Fibroblast of the aortic adventitia (primary cell): Measurements from ENCODE around the gene LHX4. TPM values are rescaled to one million over a fixed set of nuclear protein-coding genes. Genes with fewer than 3 reads are reported as not detected.

ENCODE experiments used
- DNase-seq: peaks from one replicate; pipeline ENCODE4 v3.0.0-alpha.2; 2010; ENCODE audit warnings: low read depth
- H3K4me3 ChIP-seq: 2 replicates; pipeline ENCODE4 v1.5.1; 2011; ENCODE audit warnings: low read depth, mild to moderate bottlenecking, control low read depth, low read length, moderate library complexity
- total RNA-seq: library from RNA; depleted of rRNA; stranded (reverse); fragments of >200 nt; gene quantifications from 2 replicates; pipeline ENCODE4 v1.2.3, GENCODE V29; 2012; ENCODE audit warnings: low replicate concordance
- TF ChIP-seq, protein P1 (sequence below): IDR thresholded peaks from 2 replicates; pipeline ENCODE4 v1.5.1; 2011; ENCODE audit warnings: mild to moderate bottlenecking, low read length, control low read depth, inconsistent platforms; ENCODE audit not compliant: insufficient read depth

The LHX4 gene
- total RNA-seq, 1 donor, result under 0.01 TPM

DNA sequence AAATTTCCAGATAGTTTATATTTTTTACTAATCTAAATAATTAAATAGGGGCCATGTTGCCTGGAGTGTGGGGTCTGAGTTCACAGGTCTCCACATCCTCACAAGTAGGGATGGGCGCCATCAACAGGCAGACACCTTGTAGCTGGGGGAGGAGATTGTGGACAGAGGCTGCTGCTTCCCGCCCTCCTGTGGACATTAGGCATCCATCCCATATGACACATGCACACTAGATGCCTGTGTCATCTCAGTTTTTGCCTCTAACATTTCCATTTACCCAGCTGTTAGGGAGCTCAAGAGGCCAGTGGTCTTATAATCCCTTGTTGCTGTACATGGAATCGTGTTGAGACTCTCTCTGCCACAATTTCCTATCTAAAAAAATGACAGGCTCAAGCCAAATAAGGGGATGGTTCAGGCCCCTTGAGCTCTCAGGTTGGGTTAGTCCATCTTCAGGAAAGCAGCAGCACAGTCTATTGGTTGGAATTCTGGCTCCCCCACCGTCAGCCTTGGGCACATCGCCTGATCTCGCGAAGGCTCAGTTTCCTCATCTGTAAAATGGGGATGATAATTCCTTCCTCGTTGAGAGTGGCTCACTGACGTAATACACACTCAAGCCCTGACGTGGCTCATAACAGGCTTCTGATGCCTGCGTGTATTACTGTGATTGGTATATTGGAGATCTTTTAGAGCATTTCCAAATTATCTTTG, 13.6 kb downstream of the LHX4 start:
- no peak for DNase-seq
- no peak overlapping the region for H3K4me3 ChIP-seq
- TF ChIP-seq, protein P1, sequence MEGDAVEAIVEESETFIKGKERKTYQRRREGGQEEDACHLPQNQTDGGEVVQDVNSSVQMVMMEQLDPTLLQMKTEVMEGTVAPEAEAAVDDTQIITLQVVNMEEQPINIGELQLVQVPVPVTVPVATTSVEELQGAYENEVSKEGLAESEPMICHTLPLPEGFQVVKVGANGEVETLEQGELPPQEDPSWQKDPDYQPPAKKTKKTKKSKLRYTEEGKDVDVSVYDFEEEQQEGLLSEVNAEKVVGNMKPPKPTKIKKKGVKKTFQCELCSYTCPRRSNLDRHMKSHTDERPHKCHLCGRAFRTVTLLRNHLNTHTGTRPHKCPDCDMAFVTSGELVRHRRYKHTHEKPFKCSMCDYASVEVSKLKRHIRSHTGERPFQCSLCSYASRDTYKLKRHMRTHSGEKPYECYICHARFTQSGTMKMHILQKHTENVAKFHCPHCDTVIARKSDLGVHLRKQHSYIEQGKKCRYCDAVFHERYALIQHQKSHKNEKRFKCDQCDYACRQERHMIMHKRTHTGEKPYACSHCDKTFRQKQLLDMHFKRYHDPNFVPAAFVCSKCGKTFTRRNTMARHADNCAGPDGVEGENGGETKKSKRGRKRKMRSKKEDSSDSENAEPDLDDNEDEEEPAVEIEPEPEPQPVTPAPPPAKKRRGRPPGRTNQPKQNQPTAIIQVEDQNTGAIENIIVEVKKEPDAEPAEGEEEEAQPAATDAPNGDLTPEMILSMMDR, result no peak

DNA sequence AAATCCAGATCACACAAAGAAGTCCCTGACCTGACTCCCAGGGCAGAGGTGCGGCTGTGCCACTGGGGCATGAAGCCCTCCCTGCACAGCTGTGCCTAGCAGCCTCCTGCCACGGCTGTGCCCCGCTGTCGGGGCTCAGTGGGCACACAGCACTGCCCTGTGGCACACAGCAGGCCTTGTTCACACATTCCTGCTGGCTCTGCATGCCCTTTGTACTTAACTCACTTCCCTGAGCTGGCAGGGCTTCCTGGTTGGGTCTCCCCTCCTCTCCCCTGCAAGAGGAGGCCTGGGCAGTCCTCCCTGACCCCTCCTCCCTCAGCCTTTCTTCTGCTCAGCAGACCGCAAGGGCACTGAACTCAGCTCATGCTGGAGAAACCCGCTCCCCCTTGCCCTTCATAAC, 14.8 kb downstream of the LHX4 start:
- no peak overlapping the region for H3K4me3 ChIP-seq
- TF ChIP-seq, protein P1, result no peak
- DNase-seq, result no peak

DNA sequence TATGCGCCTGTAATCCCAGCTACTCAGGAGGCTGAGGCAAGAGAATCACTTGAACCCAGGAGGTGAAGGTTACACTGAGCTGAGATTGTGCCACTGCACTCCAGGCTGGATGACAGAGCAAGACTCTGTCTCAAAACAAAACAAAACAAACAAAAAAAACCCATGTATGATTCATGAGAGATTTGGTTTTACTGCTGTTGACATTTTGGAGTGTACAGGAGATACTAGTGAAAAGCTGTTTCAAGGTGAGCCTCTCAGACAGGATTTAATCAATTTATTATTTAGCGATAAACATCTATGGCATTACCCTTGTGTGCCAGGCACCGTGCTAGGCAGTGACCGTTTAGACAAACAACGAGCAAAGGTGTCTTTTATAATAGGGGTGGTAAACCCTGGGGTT, 16.5 kb downstream of the LHX4 start:
- TF ChIP-seq, protein P1, result no peak
- no peak for DNase-seq

DNA sequence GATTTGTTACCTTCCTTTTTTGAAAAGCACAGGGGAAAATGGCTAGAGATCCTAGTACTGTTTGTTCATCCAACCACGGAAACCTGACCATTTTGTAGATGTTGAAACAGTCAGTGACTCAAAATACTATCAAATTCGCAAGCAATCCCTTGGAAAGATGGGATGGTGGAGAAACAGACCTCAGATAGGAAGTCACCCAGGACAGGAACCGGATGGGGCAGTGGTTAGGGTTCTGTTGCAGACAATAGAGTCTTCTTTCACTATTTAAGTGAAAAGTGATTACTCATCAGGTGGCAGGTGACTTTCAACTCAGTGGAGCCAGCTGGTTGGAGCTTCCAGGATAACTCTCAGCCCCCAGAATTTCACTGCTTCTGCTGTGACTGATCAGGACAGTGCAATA, 17.0 kb downstream of the LHX4 start:
- no peak for DNase-seq

More for the DNA sequence above, 16.5 kb downstream of the LHX4 start:
- H3K4me3 ChIP-seq, result no peak overlapping the region

DNA sequence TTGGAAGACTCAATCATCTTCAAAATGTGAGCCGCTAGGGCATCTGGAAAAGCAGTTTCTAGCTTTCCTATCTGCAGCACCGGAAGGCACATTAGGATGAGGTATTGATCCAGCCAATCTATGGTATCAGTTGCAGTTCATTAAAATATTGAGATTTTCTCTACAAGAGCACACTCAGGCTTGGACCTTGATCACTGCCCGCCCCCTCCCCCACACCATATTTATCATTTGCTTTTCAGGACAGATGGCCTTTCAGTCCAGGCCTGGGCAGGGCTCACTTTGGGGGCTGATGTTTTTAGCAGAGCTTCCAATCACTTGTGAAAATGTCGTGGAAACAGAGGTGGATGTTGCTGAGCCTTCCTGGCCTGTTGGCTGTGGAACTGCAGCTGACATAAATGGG, 17.5 kb downstream of the LHX4 start:
- TF ChIP-seq, protein P1, result no peak
- DNase-seq, result no peak
- no peak overlapping the region for H3K4me3 ChIP-seq

More for the DNA sequence above, 17.0 kb downstream of the LHX4 start:
- TF ChIP-seq, protein P1, result no peak
- H3K4me3 ChIP-seq, result no peak overlapping the region

DNA sequence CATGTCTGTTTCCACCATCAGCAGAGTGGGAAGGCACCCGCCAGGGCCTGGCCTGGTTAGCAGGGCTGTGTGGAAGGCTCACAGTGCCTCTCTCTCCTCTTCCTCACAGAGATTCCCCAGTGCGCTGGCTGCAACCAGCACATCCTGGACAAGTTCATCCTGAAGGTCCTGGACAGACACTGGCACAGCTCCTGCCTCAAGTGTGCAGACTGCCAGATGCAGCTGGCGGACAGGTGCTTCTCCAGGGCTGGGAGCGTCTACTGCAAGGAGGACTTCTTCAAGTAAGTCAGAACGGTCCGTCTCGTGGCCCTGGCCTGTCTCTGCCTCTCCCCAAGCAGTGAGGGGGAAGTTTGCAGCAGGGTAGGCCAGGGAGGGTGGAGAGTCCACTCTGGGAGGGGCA, 18.1 kb downstream of the LHX4 start:
- TF ChIP-seq, protein P1, result no peak
- no peak for DNase-seq

More for the DNA sequence above, 18.1 kb downstream of the LHX4 start:
- H3K4me3 ChIP-seq, result no peak overlapping the region
